Neutrophil (primary cell): Measurements from ENCODE around the gene BCL7C.

Experiments used
- H3K27ac ChIP-seq: fragments of 200-600 bp; sonication (generic); 2 replicates; pipeline ENCODE4 v1.5.1; 2016; ENCODE audit warnings: mild to moderate bottlenecking, moderate library complexity
- H3K27me3 ChIP-seq: fragments of 200-600 bp; sonication (generic); 2 replicates; pipeline ENCODE4 v1.6.0; 2016; ENCODE audit warnings: mild to moderate bottlenecking
- H3K36me3 ChIP-seq: fragments of 200-600 bp; sonication (generic); 2 replicates; pipeline ENCODE4 v1.5.1; 2017
- H3K4me1 ChIP-seq, 2 experiments: fragments of 200-600 bp in 1 of 2; sonication (generic) in 1 of 2; 1 replicate in 1 of 2; 2 replicates in 1 of 2; pipeline versions ENCODE4 v1.5.1 to v1.6.1; 2013 to 2016; ENCODE audit warnings: low read depth in 1 of 2, low read length in 1 of 2, mild to moderate bottlenecking in 1 of 2, moderate library complexity in 1 of 2; ENCODE audit not compliant: control insufficient read depth in 1 of 2, insufficient read depth in 1 of 2
- H3K4me3 ChIP-seq, 2 experiments: fragments of 200-600 bp in 1 of 2; sonication (generic) in 1 of 2; 1 replicate in 1 of 2; 2 replicates in 1 of 2; pipeline ENCODE4 v1.5.1; 2013 to 2016; ENCODE audit warnings: low read depth in 1 of 2, low read length in 1 of 2, mild to moderate bottlenecking in 1 of 2, moderate library complexity in 1 of 2
- H3K9me3 ChIP-seq: fragments of 200-600 bp; sonication (generic); 2 replicates; pipeline ENCODE4 v1.5.1; 2016
- TF ChIP-seq, protein P1 (sequence below): fragments of 200-600 bp; sonication (generic); IDR thresholded peaks from 2 replicates; pipeline ENCODE4 v1.5.1; 2016; ENCODE audit warnings: antibody characterized with exemption

The BCL7C gene

GRCh38 chr16:30924076-30924912 lies 30.4 kb upstream of the BCL7C start:
- Histone ChIP-seq H3K4me1 (peaks cover 12 to 18% of the 10 kb centered on the region in 2 experiments), H3K27me3 (no peaks in the 10 kb centered on the region), H3K4me3 (peak overlapping the region; percentile 93 to 95), H3K27ac (no peak overlapping the region), H3K9me3 (no peaks in the 10 kb centered on the region), H3K36me3 (peaks cover 3% of the 10 kb centered on the region)
- TF ChIP-seq, protein P1, sequence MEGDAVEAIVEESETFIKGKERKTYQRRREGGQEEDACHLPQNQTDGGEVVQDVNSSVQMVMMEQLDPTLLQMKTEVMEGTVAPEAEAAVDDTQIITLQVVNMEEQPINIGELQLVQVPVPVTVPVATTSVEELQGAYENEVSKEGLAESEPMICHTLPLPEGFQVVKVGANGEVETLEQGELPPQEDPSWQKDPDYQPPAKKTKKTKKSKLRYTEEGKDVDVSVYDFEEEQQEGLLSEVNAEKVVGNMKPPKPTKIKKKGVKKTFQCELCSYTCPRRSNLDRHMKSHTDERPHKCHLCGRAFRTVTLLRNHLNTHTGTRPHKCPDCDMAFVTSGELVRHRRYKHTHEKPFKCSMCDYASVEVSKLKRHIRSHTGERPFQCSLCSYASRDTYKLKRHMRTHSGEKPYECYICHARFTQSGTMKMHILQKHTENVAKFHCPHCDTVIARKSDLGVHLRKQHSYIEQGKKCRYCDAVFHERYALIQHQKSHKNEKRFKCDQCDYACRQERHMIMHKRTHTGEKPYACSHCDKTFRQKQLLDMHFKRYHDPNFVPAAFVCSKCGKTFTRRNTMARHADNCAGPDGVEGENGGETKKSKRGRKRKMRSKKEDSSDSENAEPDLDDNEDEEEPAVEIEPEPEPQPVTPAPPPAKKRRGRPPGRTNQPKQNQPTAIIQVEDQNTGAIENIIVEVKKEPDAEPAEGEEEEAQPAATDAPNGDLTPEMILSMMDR: no peak

DNA sequence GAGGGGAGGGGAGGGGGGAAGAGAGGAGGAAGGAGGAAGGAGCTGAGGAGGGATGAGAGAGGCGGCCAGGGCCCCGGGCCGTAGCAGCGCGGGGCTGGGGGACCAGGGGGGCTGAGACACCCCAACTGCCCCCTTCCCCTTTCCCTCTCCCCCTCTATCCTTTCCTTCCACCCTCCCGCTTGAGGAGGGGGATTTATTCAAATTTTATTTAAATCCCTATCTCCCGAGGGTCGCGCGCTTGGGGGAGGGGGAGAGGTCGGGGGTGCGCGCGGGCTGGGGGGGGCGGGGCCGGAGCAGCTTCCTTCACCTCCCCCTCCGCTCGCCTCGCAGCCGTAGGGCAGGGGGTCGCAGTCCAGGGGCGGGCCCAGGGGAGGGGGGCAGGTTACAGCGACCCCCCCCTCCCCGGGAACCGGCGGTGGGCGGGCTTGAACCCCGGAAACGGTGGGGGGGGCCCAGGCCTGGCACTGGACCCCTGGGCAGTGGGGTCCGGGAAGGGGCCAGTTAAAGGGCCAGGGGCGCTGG lies 29.7 kb upstream of the BCL7C start, which contains the start of gene FBXL19:
TSS of gene FBXL19 (plus strand) at position 19 of the 522 bp plus-strand sequence. CDS start 2,183 bp downstream, outside the sequence.
- peak within 1 kb of the TSS; percentile 94 for H3K27ac ChIP-seq

GRCh38 chr16:30922960-30923535 lies 29.2 kb upstream of the BCL7C start:
- Histone ChIP-seq H3K4me1 (peaks cover 12 to 22% of the 10 kb centered on the region in 2 experiments), H3K9me3 (no peaks in the 10 kb centered on the region), H3K27ac (peak overlapping the region; percentile 94), H3K36me3 (no peaks in the 10 kb centered on the region), H3K27me3 (no peaks in the 10 kb centered on the region), H3K4me3 (peak overlapping the region; percentile 93 to 95)
- TF ChIP-seq, protein P1: peak; percentile 21

More for the DNA sequence above, 29.7 kb upstream of the BCL7C start, which contains the start of gene FBXL19:
- no peaks in the 10 kb centered on the region for H3K27me3 ChIP-seq
- TF ChIP-seq, protein P1: no peak
- no peaks in the 10 kb centered on the region for H3K36me3 ChIP-seq
- H3K4me3 ChIP-seq: peak within 1 kb of the TSS; percentile 93 to 95
- H3K4me1 ChIP-seq: peaks cover 12 to 18% of the 10 kb centered on the region in 2 experiments
- no peaks in the 10 kb centered on the region for H3K9me3 ChIP-seq

DNA sequence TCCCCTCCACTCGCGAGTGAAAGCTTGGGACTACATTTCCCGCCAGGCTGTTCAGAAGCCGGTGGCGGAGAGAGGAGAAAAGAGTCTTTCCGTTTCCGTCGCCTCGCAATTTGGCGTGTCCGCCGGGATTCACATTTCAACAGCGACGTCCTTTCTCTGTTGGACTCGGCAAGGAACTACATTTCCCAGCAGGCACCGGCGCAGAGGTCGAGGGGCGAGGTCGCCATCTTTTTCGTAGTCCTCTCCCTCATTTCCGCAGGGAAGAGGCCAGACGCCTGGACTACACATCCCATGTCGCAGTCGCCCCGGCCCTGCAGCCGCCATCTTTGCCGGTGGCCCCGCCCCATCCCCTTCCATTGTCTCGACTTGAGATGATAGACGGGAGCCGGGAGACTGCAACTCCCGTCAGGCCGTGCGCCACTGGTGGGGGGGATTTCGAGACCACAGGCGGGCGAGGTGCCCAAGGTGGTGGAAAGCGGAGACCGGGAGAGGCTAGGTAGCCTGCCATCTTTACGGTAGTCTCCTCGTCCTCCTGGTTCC lies 28.6 kb upstream of the BCL7C start:
- TF ChIP-seq, protein P1: no peak
- Histone ChIP-seq H3K4me1 (peaks cover 16 to 22% of the 10 kb centered on the region in 2 experiments), H3K4me3 (peak overlapping the region; percentile 93 to 95), H3K36me3 (no peaks in the 10 kb centered on the region), H3K27me3 (no peaks in the 10 kb centered on the region), H3K9me3 (no peaks in the 10 kb centered on the region), H3K27ac (peak overlapping the region; percentile 94)

DNA sequence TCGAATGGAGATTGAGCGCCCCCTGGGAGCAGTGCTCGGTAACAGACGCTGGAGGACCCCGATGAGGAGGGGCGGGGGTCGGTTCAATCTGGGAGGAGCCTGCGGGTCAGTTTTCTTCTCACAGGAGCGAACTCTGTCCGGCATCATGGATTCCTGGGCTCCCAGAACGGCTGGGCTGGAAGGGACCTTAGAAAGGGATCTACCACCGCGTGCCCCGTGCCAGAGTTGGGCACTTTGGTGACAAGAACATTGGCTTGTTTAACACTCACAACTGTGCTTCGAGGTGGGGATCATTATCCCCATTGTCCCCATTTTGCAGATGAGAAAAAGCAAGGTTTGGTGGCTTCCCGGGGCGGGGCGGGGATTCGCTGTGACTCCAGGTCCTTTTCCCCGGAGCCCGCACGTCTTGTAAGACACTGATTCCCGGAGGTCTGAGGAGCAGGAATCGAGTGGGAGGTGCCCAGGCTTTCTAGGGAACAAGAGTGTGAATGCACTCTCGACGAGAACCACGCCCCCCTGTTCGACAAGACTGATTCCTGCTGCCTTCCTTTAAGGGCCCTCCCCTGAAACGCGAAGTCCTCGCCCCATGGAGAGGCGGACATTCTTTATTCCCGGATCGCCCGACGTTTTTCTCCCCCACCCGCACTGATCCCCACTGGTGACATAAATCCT lies 28.0 kb upstream of the BCL7C start:
- Histone ChIP-seq H3K4me3 (peak overlapping the region; percentile 93 to 95), H3K27ac (peak overlapping the region; percentile 94), H3K9me3 (no peaks in the 10 kb centered on the region), H3K4me1 (peaks cover 21 to 22% of the 10 kb centered on the region in 2 experiments), H3K27me3 (no peaks in the 10 kb centered on the region), H3K36me3 (no peaks in the 10 kb centered on the region)
- TF ChIP-seq, protein P1: peak; percentile 92
